Caki2 (cell line): ENCODE data around the gene RAB40B. TPM values are rescaled to one million over a fixed set of nuclear protein-coding genes. Genes with fewer than 3 reads are reported as not detected.

ENCODE experiments used
- DNase-seq: peaks from one replicate; pipeline ENCODE4 v3.0.0-alpha.2; 2015; ENCODE audit warnings: low read depth
- in situ Hi-C: cut with HindIII; loops from 2 replicates; pipeline ENCODE4 v1.10.0; 2016; ENCODE audit warnings: low sequenced_read_pairs, low pct_unique_long_range_greater_than_20kb, mixed read lengths
- total RNA-seq: library from RNA; depleted of rRNA; stranded (reverse); fragments of >200 nt; shearing (Covaris generic); gene quantifications from 2 replicates; pipeline ENCODE4 v1.2.3, GENCODE V29; 2014; ENCODE audit warnings: low replicate concordance

Gene RAB40B
- total RNA-seq, 1 experiment from 2014 or later, result 83.6 TPM

GRCh38 chr17:82696916-82697807 is 1.3 kb downstream of the RAB40B start:
- in situ Hi-C loops, result no loop called here
- DNase-seq, result no peak

- in situ Hi-C loops, result no loop called here
Observed at GRCh38 chr17:82696259-82696658, 2.2 kb downstream of the RAB40B start.

GRCh38 chr17:82694647-82695046 is 3.9 kb downstream of the RAB40B start:
- no peak for DNase-seq

More at GRCh38 chr17:82696259-82696658, 2.2 kb downstream of the RAB40B start:
- no peak for DNase-seq

GRCh38 chr17:82693168-82693867 is 5.2 kb downstream of the RAB40B start:
- in situ Hi-C loops, result no loop called here
- no peak for DNase-seq

More at GRCh38 chr17:82694647-82695046, 3.9 kb downstream of the RAB40B start:
- in situ Hi-C loops, result no loop called here

- in situ Hi-C loops, result no loop called here
Observed at GRCh38 chr17:82692268-82692667, 6.2 kb downstream of the RAB40B start.

DNA sequence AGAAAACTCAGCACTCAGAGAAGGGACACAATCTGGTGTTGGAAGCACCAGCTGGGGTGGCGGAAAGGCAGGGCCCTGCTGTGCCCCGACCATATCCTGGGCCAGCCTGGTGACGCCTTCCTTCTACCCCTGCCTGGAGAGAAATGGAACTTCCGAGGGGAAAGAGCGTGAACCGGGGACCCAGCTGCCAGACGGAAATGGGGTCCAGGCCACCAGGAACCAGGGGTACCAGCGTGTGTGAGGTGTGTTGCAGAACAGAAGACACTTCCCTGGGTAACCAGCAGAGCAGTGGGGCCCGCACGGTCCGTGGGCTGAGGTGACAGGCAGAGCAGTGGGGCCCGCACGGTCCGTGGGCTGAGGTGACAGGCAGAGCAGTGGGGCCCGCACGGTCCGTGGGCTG is 6.8 kb downstream of the RAB40B start:
- in situ Hi-C loops, result no loop called here
- DNase-seq, result no peak

More at GRCh38 chr17:82692268-82692667, 6.2 kb downstream of the RAB40B start:
- no peak for DNase-seq

GRCh38 chr17:82690786-82691489 is 7.6 kb downstream of the RAB40B start:
- in situ Hi-C loops, result no loop called here
- DNase-seq, result no peak

DNA sequence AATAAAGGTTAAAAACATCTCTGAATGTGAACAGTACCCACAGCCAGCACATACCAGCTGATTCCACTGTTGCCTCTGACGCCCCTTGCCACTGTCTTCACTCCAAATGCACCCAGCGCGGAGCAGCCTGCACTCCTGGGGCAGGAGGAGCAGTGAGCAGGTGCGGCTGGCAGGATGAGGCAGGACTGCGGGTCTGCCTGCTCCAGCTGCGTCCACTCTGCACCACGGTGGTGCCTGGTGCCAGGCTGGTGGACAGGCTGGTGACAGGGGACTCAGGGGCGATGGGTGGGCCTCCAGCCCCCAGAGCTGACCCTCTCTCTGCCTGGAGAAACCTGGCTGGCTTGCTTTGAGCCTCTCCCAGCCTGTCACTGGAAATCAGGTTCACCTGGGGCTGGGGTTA is 9.4 kb downstream of the RAB40B start:
- no peak for DNase-seq
- in situ Hi-C loops, result no loop called here

DNA sequence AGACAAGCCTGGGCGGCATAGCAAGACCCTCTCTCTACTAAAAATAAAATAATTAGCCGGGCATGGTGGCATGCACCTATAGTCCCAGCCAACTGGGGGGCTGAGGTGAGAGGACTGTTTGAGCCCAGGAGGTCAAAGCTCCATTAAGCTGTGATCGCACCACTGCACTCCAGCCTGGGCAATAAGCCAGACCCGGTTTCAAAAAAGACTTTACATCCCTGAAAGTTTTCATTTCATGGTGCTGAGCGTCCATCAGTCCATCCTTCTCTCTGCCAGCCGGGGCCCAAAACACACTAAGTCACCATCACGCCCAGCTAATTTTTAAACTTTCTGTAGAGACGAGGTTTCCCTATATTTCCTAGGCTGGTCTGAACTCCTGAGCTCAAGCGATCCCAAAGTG is 10.6 kb downstream of the RAB40B start:
- in situ Hi-C loops, result no loop called here

GRCh38 chr17:82687375-82687861 is 11.1 kb downstream of the RAB40B start:
- peak; percentile 97 for DNase-seq
- in situ Hi-C loops, result no loop called here

More for the DNA sequence above, 10.6 kb downstream of the RAB40B start:
- peak; percentile 83 for DNase-seq

DNA sequence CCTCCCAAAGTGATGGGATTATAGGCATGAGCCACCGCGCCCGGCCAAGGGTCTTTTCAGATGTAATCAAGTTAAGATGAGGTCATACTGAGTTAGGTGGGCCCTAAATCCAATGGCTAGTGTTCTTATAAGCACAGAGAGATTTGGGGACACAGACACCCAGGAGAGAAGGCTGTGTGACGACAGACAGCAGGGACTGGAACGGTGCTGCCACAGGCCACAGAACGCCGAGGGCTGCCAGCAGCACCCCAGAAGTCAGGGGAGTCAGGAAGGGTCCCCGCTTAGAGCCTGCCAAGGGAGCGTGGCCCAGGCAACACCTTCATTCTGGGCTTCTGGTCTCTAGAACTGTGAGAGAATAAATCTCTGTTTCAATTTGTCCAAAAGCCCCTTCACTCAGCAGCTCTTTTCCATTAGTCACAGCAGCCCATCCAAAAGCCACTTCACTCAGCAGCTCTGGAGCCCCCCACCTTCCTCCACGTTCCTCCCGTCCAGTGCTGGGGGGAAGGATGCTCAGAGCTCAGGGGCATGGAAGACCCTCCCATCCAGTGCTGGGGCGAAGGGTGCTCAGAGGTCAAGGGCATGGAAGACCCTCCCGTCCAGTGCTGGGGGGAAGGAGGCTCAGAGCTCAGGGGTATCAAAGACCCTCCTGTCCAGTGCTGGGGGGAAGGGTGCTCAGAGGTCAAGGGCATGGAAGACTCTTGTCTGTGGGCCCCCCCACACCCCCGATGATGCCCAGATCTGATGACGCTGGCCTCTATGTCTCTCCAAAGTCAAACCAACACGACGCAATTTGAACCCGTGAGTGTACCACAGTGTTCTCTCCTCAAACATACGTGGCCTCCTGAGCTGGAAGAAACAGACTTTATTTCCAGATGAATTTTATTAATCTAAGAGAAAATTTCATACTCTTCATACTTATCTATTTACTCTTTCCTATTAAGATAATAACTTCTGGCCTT is 11.9 kb downstream of the RAB40B start:
- in situ Hi-C loops, result no loop called here
- peak; percentile 31 for DNase-seq

GRCh38 chr17:82685291-82685690 is 13.2 kb downstream of the RAB40B start:
- no peak for DNase-seq
- in situ Hi-C loops, result no loop called here

DNA sequence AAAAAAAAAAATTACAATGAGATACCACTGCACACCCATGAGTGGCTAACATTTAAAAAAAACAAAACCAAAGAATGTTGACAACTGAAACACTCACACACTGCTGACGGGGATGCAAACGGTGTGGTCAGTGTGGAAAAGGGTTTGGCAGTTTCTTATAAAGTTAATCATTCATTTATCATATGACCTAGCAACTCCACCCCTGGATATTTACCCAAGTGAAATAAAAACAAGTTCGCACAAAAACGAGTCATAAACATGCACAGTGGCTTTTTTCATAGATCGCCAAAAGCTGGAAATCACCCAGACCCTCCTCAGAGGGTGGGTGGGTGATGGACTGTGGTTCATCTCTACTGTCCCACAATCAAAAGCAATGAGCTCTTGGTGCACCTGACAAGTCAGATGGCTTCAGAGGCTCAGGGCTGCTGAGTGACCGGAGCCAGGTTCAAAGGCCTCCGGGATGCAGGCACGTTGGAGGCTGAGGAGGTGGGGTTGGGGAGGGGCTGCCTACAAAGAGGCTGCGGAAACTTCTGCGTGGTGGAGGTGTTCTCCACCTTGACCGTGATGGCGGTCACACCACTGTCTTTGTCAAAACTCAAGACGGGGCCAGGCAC is 14.2 kb downstream of the RAB40B start:
- in situ Hi-C loops, result no loop called here
- DNase-seq, result peak; percentile 99

DNA sequence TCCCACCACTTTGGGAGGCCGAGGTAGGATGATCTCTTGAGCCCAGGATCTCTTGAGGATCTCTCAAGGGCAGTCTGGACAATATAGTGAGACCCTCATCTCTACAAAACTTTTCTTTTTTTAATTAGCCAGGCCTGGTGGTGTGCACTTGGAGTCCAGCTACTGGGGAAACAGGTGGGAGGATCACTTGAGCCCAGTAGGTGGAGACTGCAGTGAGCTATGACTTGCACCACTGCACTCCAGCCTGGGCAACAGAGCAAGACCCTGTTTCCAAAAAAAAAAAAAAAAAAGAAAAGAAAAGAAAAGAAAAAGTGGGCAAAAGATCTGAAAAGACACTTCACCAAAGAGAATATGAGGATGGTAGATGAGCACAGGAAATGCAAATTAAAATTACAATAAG is 15.0 kb downstream of the RAB40B start:
- DNase-seq, result no peak
- in situ Hi-C loops, result no loop called here

GRCh38 chr17:82681547-82681946 is 17.0 kb downstream of the RAB40B start:
- in situ Hi-C loops, result no loop called here

DNA sequence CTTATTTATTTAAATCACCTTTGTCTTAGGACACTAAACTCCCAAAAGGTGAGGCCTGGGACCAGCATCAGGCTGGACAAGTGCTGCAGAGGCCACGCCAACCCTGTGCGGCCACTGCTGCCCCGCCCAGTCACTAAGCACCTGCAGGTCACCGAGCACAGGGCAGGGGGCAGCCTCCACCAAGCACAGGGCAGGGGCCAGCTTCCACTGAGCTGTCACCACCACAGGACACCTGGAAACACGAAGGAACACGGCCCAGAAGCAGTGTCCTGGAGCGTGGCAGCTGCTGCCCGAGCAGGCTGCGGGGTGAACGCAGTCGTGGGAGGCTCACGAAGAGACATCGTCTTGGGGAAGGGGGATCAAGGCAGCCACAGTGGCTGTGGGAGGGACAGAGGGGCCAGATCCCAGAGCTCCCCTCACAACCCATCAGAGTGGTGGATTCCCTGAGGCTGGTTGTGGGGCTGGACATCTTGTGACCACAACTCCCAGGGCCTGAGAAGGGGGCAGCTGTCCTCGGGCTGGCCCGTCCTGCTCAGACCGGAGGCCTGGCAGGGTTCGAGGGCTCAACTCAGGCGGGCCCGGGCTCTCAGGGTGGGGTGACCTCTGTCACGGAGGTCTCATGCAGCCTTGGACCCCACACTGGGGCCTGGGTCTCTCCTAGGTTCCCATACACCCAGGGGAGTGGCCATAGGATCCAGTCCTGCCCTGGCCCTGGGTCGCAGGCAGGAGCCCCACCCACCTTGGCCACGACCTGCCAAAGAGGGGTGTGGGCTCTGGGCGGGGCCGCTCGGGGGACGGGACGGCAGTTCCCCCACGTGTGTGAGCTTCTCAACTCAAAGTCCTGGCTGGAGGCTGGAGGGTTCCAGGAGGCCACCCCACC is 18.7 kb downstream of the RAB40B start:
- in situ Hi-C loops, result no loop called here
- DNase-seq, result no peak

More at GRCh38 chr17:82681547-82681946, 17.0 kb downstream of the RAB40B start:
- DNase-seq, result no peak
